CD4-positive, CD25-positive, alpha-beta regulatory T cell (primary cell): Measurements from ENCODE around the gene ZBTB7B. TPM values are rescaled to one million over a fixed set of nuclear protein-coding genes. Genes with fewer than 3 reads are reported as not detected.
A peak's percentile ranks its signal among the peaks of the same experiment; 100 is the strongest.

Experiments
- ATAC-seq, 2 donors: fragments of 150-1000 bp; cut with Tn5 transposase; one replicate each; pipeline ENCODE4 v1.10.0; 2021; ENCODE audit warnings: low read depth in 2 of 2, moderate number of reproducible peaks in 2 of 2, moderate library complexity in 1 of 2
- DNase-seq, 3 donors: peaks; one replicate each; pipeline versions ENCODE4 v3.0.0 to v3.0.0-alpha.2; 2012 to 2022; ENCODE audit warnings: mixed read lengths in 1 of 3
- H3K27ac ChIP-seq: one replicate; pipeline ENCODE4 v1.7.0; 2013; ENCODE audit warnings: mild to moderate bottlenecking, low read length; ENCODE audit not compliant: insufficient read depth, poor library complexity, severe bottlenecking
- H3K27me3 ChIP-seq: one replicate; pipeline ENCODE4 v1.7.0; 2013; ENCODE audit warnings: low read length; ENCODE audit not compliant: control insufficient read depth, insufficient read depth
- H3K36me3 ChIP-seq: one replicate; pipeline ENCODE4 v1.7.0; 2013; ENCODE audit warnings: mild to moderate bottlenecking, low read length, moderate library complexity; ENCODE audit not compliant: control insufficient read depth, insufficient read depth
- H3K4me1 ChIP-seq: 2 replicates; pipeline ENCODE4 v1.7.0; 2013; ENCODE audit warnings: mild to moderate bottlenecking, low read length; ENCODE audit not compliant: insufficient read depth, control insufficient read depth, poor library complexity, severe bottlenecking
- H3K4me3 ChIP-seq: one replicate; pipeline ENCODE4 v1.7.0; 2013; ENCODE audit warnings: low read depth, mild to moderate bottlenecking, low read length, moderate library complexity
- H3K9me3 ChIP-seq, 2 experiments: 1 replicate in 1 of 2; 2 replicates in 1 of 2; pipeline ENCODE4 v1.7.0; 2013; ENCODE audit warnings: low read length in 2 of 2, mild to moderate bottlenecking in 1 of 2, moderate library complexity in 1 of 2; ENCODE audit not compliant: control insufficient read depth in 2 of 2
- H3K27ac Mint-ChIP-seq, 3 donors: one replicate each; pipeline ENCODE4 v1.8.0; 2020 to 2022; ENCODE audit warnings: mild to moderate bottlenecking in 3 of 3, mixed read lengths in 3 of 3, moderate library complexity in 2 of 3
- H3K27me3 Mint-ChIP-seq: one replicate; pipeline ENCODE4 v1.8.0; 2022; ENCODE audit warnings: mild to moderate bottlenecking, mixed read lengths
- H3K36me3 Mint-ChIP-seq: one replicate; pipeline ENCODE4 v1.8.0; 2020; ENCODE audit warnings: mixed read lengths
- H3K4me1 Mint-ChIP-seq, 4 donors: one replicate each; pipeline ENCODE4 v1.8.0; 2020 to 2022; ENCODE audit warnings: mixed read lengths in 4 of 4, mild to moderate bottlenecking in 1 of 4
- H3K4me3 Mint-ChIP-seq, 4 donors: one replicate each; pipeline ENCODE4 v1.8.0; 2020 to 2022; ENCODE audit warnings: mild to moderate bottlenecking in 4 of 4, mixed read lengths in 4 of 4, moderate library complexity in 3 of 4
- H3K9me3 Mint-ChIP-seq, 7 donors: one replicate each; pipeline ENCODE4 v1.8.0; 2020 to 2022; ENCODE audit warnings: mixed read lengths in 7 of 7, mild to moderate bottlenecking in 3 of 7, moderate library complexity in 2 of 7
- polyA plus RNA-seq, 4 donors: library from polyadenylated mRNA; unstranded; fragments of 300-500 nt; fragmentation: Illumina TruSeq; gene quantifications; one replicate each; pipeline ENCODE4 v1.2.3, GENCODE V29; 2021
- total RNA-seq: library from RNA; stranded (reverse); gene quantifications from one replicate; pipeline ENCODE4 v1.2.3, GENCODE V29; 2022

Gene ZBTB7B
- total and polyA plus RNA-seq, 5 donors from 2014 or later, result 3.7 to 68.0 (median 6.2) TPM

DNA sequence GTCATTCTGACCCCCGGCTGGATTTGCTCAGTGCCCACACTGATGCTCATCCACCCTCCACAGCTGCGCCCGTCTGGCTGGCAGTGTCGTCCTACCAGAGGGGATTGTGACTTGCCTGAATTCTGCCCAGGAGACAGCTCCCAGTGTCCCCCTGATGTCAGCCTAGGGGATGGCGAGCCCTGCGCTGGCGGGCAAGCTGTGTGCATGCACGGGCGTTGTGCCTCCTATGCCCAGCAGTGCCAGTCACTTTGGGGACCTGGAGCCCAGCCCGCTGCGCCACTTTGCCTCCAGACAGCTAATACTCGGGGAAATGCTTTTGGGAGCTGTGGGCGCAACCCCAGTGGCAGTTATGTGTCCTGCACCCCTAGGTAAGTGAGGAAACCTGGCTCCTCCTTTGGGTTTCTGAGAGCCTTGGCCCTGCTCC is 55.2 kb downstream of the ZBTB7B start:
- Histone ChIP-seq H3K9me3 (no peaks in the 10 kb centered on the region), H3K4me1 (peaks cover 25% of the 10 kb centered on the region), H3K27ac (no peak overlapping the region), H3K36me3 (peaks cover 5% of the 10 kb centered on the region), H3K4me3 (no peak overlapping the region), H3K27me3 (no peaks in the 10 kb centered on the region)
- H3K36me3 Mint-ChIP-seq, result peaks cover 5% of the 10 kb centered on the region
- H3K4me3 Mint-ChIP-seq, result no peak overlapping the region
- DNase-seq (no peak), ATAC-seq (no peak)
- no peaks in the 10 kb centered on the region for H3K9me3 Mint-ChIP-seq
- no peaks in the 10 kb centered on the region for H3K27me3 Mint-ChIP-seq
- peaks cover 0 to 22% (median 11%) of the 10 kb centered on the region in 4 donors for H3K4me1 Mint-ChIP-seq
- H3K27ac Mint-ChIP-seq, result no peak overlapping the region

DNA sequence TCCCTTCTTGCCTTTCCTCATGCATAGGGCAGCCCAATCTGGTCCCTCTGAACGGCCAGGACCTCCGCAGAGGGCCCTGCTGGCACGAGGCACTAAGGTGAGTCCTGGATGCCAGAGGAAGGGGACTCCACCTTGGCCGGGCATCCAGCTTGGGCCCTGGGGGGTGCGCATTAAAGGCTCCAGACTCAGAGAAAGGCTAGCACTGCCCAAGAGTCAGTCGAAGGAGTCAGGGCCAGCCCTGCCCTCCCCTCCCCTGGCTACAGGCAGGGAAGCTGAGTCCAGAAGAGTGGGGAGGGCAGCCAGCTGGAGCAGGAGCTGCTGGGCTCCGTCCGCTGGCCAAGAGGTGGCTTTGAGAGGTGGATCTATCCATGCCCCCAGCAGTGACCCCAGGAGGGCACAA is 58.1 kb downstream of the ZBTB7B start:
- Mint-ChIP-seq H3K27ac (no peak overlapping the region), H3K36me3 (peaks cover 5% of the 10 kb centered on the region), H3K4me1 (peaks cover 9 to 33% (median 19%) of the 10 kb centered on the region in 4 donors), H3K9me3 (no peaks in the 10 kb centered on the region), H3K27me3 (no peaks in the 10 kb centered on the region), H3K4me3 (no peak overlapping the region)
- Histone ChIP-seq H3K4me1 (peaks cover 41% of the 10 kb centered on the region), H3K9me3 (no peaks in the 10 kb centered on the region), H3K27ac (no peak overlapping the region), H3K36me3 (peaks cover 5% of the 10 kb centered on the region), H3K4me3 (no peak overlapping the region), H3K27me3 (no peaks in the 10 kb centered on the region)
- ATAC-seq (no peak), DNase-seq (no peak)

GRCh38 chr1:155061381-155062150 is 59.0 kb downstream of the ZBTB7B start:
- ATAC-seq, result peak; percentile 66 to 67
- Histone ChIP-seq H3K4me1 (peaks cover 41% of the 10 kb centered on the region), H3K36me3 (no peaks in the 10 kb centered on the region), H3K4me3 (no peak overlapping the region), H3K27ac (no peak overlapping the region), H3K27me3 (no peaks in the 10 kb centered on the region), H3K9me3 (no peaks in the 10 kb centered on the region)
- DNase-seq, result peak; percentile 86 to 89 (median 89)
- Mint-ChIP-seq H3K27ac (peak overlapping the region in 2 of 3 donors; percentile 46 to 80), H3K4me3 (peak overlapping the region; percentile 74 to 88 (median 83)), H3K9me3 (no peaks in the 10 kb centered on the region), H3K36me3 (peaks cover 5% of the 10 kb centered on the region), H3K4me1 (peaks cover 9 to 39% (median 22%) of the 10 kb centered on the region in 4 donors), H3K27me3 (no peaks in the 10 kb centered on the region)

DNA sequence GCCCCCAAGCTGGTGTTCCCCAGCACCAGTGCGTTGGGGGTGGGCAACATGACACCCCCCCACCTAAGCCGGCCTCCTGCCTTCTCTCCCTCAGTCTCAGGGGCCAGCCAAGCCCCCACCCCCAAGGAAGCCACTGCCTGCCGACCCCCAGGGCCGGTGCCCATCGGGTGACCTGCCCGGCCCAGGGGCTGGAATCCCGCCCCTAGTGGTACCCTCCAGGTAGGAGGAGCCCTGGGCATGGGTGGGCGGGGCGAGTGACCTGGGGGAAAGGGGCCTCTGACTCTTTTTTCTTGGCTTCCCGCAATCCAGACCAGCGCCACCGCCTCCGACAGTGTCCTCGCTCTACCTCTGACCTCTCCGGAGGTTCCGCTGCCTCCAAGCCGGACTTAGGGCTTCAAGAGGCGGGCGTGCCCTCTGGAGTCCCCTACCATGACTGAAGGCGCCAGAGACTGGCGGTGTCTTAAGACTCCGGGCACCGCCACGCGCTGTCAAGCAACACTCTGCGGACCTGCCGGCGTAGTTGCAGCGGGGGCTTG is 59.6 kb downstream of the ZBTB7B start:
- no peaks in the 10 kb centered on the region for H3K9me3 ChIP-seq
- no peaks in the 10 kb centered on the region for H3K27me3 ChIP-seq
- peaks cover 41% of the 10 kb centered on the region for H3K4me1 ChIP-seq
- H3K4me3 ChIP-seq, result no peak overlapping the region
- peak overlapping the region in 1 of 3 donors; percentile 80 for H3K27ac Mint-ChIP-seq
- no peak overlapping the region for H3K27ac ChIP-seq
- ATAC-seq (no peak), DNase-seq (no peak)
- H3K36me3 Mint-ChIP-seq, result peaks cover 10% of the 10 kb centered on the region
- H3K9me3 Mint-ChIP-seq, result no peaks in the 10 kb centered on the region
- H3K4me1 Mint-ChIP-seq, result peaks cover 9 to 41% (median 23%) of the 10 kb centered on the region in 4 donors
- H3K36me3 ChIP-seq, result no peaks in the 10 kb centered on the region
- H3K27me3 Mint-ChIP-seq, result no peaks in the 10 kb centered on the region
- H3K4me3 Mint-ChIP-seq, result peak overlapping the region in 3 of 4 donors; percentile 87 to 95 (median 91)

DNA sequence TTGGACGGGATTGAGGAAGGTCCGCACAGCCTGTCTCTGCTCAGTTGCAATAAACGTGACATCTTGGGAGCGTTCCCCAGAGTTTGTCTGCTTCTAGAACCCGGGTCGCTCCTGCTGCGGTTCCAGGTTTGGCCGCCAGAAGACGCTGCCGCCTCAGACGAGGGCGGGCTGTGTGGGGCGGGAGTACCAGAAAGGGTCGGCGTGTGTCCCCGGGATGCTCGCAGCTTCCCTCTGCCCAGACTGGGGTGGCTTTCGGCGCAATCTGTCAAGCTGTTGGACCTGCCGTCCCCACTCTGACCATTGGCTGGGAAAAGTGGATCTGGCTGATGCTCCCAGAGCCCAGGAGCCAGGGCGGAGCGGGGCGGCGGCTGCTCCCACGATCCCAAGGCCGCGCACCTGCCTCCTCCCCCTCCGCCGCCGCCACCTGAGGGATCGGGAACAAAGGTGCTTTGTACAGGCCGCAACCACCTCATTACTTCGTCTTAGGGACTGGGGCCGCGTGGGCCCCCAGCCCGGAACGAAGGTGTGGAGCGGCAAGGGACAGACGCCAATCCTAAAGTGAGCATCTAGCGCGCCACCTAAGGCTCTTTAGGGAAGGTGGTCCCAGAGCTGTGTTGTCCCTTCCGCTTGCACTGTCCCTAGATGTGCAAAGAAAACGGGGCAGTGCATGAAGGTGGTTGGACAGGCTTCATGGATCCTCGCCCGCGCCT is 60.3 kb downstream of the ZBTB7B start:
- H3K27ac Mint-ChIP-seq, result peak overlapping the region in 2 of 3 donors; percentile 73 to 87
- H3K36me3 ChIP-seq, result no peaks in the 10 kb centered on the region
- H3K4me3 ChIP-seq, result peak overlapping the region; percentile 84
- no peaks in the 10 kb centered on the region for H3K9me3 Mint-ChIP-seq
- H3K4me3 Mint-ChIP-seq, result peak overlapping the region; percentile 87 to 95 (median 91)
- peaks cover 9 to 41% (median 23%) of the 10 kb centered on the region in 4 donors for H3K4me1 Mint-ChIP-seq
- peaks cover 6% of the 10 kb centered on the region for H3K36me3 Mint-ChIP-seq
- peak; percentile 26 to 27 for ATAC-seq
- no peaks in the 10 kb centered on the region for H3K27me3 ChIP-seq
- H3K9me3 ChIP-seq, result no peaks in the 10 kb centered on the region
- peak; percentile 49 to 76 (median 56) for DNase-seq
- peaks cover 41% of the 10 kb centered on the region for H3K4me1 ChIP-seq
- no peaks in the 10 kb centered on the region for H3K27me3 Mint-ChIP-seq
- H3K27ac ChIP-seq, result no peak overlapping the region

DNA sequence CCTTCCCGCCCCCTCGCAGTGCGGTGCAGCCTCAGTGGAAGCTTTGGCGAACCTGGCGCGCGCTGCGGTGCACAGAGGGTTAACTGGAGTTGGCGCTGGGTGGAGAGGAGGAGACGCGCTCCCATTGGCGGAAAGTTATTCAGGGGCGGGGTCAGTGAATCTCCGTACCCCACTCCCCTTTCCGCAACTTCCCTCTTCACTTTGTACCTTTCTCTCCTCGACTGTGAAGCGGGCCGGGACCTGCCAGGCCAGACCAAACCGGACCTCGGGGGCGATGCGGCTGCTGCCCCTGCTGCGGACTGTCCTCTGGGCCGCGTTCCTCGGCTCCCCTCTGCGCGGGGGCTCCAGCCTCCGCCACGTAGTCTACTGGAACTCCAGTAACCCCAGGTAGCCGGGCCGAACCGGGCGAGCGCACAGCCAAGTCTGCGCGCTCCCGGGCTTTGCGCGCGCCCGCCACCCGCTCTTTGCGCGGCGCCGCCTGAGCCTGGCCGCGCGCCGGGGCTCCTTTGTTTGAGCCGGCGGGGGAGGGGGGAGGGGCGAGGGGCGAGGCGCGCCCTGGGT is 61.0 kb downstream of the ZBTB7B start, which contains the start of gene EFNA4:
Gene EFNA4 (plus strand): TSS at position 191 of the 561 bp plus-strand sequence. CDS start 84 bp downstream, at position 275.
- H3K9me3 Mint-ChIP-seq, result no peaks in the 10 kb centered on the region
- H3K27ac Mint-ChIP-seq, result peak within 1 kb of the TSS; percentile 26 to 87 (median 73)
- no peaks in the 10 kb centered on the region for H3K27me3 Mint-ChIP-seq
- H3K4me1 Mint-ChIP-seq, result peaks cover 9 to 44% (median 23%) of the 10 kb centered on the region in 4 donors
- H3K36me3 ChIP-seq, result peaks cover 3% of the 10 kb centered on the region
- H3K4me1 ChIP-seq, result peaks cover 41% of the 10 kb centered on the region
- peak within 1 kb of the TSS; percentile 91 to 97 (median 94) for H3K4me3 Mint-ChIP-seq
- no peaks in the 10 kb centered on the region for H3K27me3 ChIP-seq
- H3K36me3 Mint-ChIP-seq, result peaks cover 10% of the 10 kb centered on the region
- no peaks in the 10 kb centered on the region for H3K9me3 ChIP-seq
- peak; percentile 86 for ATAC-seq
- peak within 1 kb of the TSS; percentile 61 for H3K27ac ChIP-seq
- peak; percentile 78 to 93 (median 86) for DNase-seq
- peak within 1 kb of the TSS; percentile 84 for H3K4me3 ChIP-seq

DNA sequence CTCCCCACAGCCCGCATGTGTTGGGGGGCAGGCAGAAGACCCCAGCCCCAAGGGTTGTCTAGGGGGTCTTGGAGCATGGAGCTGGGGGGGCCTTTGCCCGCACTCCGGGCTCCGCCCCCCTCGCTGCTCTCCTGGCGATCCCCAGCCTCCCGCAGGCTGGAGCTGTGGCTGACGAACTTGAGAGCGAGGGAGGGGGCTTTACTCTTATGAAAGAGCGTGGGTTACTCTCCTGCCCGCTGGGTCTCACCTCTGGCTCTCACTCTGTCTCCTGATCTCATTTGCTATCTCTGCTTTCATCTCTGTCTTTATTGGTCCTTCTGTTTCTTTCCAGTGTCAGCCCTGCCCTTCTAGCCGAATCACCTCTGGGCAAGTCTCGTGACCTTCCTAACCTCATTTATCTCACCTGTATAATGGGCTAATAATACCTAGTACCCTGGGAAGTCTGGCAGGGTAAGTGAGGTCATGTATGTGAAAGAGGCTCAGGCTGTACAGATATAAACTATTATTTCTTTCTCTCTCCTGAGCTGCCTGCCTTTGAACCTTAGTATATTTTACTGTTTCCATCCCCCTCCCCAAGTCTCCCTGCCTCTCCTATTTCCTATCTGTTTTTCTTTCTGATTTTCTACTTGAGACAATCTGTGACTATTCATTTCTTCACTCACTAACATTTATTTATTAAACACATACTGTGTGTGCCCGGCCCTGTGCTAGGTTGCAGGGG is 61.7 kb downstream of the ZBTB7B start:
- Mint-ChIP-seq H3K27ac (peak overlapping the region; percentile 26 to 87 (median 27)), H3K4me3 (peak overlapping the region; percentile 85 to 97 (median 90)), H3K9me3 (no peaks in the 10 kb centered on the region), H3K4me1 (peaks cover 9 to 48% (median 23%) of the 10 kb centered on the region in 4 donors), H3K36me3 (peaks cover 14% of the 10 kb centered on the region), H3K27me3 (no peaks in the 10 kb centered on the region)
- Histone ChIP-seq H3K4me1 (peaks cover 41% of the 10 kb centered on the region), H3K9me3 (no peaks in the 10 kb centered on the region), H3K27ac (peak overlapping the region; percentile 61), H3K36me3 (peaks cover 9% of the 10 kb centered on the region), H3K4me3 (peak overlapping the region; percentile 75), H3K27me3 (no peaks in the 10 kb centered on the region)
- ATAC-seq (no peak), DNase-seq (peak in 1 of 3 donors; percentile 20)
